Right lung (tissue), 5 donors: ENCODE data around the gene KCNIP1. TPM values are rescaled to one million over a fixed set of nuclear protein-coding genes. Genes with fewer than 3 reads are reported as not detected.
"Not testable (repeated sequence)": the region's sequence is repeated elsewhere in the genome, so short reads cannot be mapped to it uniquely, and the experiment has no call there.

Source experiments
- DNase-seq, 2 donors: peaks; one replicate each; pipeline ENCODE4 v3.0.0-alpha.2; 2013
- polyA plus RNA-seq, 5 donors: library from polyadenylated mRNA; unstranded; fragments of 120-200 nt; gene quantifications; one replicate each; pipeline versions ENCODE4 v1.2.1 to v1.2.3, GENCODE V29; 2013; ENCODE audit warnings: inconsistent platforms in 1 of 5, low replicate concordance in 1 of 5; ENCODE audit not compliant: insufficient read length in 5 of 5, insufficient read depth in 1 of 5

The KCNIP1 gene
- polyA plus RNA-seq, 5 donors, result 3.0 to 3.4 (median 3.3) TPM

DNA sequence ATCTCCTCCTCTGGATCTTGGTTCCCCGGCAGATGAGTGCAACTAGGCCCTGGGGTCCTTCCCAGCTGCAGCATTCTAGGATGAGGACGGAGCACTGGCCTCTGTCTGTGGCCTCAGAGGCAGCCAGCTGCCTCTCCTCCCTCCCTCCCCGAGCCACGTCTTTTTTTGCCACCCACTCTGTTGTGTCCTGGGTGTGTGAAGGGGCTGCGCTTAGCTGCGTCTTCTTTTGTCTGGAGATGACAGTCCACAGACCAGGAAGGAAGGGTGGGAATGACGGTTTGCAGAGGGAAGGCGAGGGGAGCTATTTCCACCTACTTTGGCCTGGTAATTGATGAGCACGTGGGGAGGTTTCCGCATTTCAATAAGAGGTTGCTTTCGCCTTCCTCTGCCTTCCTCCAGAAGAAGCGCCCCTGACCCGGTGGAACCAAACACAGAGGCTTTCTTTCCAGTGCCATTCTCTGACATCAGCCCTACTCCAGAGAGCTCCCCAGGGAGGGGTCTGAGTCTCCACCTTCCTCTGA is 245.2 kb downstream of the KCNIP1 start:
- DNase-seq, result no peak

DNA sequence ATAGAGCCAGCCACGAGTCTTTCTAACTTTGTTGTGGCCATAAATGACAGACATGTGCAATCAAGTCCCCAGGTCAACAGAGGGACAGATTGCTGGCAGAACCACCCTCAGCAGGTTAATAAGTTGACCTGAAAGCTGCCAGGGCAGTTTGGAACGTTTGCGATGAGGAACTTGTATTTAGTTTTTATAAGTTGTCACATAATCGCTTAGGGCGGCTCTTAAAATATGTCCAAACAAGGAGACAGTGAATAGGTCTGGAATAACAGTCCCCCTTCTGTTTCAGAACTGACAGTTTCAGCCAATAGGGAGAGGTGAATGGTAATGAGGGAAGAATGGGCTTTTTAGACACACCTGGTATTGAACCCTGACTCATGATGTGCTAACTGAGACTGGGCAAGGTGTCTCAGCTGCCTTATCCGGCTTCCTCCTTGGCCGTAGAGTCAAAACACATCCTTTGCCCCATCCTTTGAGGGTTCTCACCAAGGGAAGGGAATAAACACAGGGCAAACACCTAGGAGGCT is 246.2 kb downstream of the KCNIP1 start:
- no peak for DNase-seq

DNA sequence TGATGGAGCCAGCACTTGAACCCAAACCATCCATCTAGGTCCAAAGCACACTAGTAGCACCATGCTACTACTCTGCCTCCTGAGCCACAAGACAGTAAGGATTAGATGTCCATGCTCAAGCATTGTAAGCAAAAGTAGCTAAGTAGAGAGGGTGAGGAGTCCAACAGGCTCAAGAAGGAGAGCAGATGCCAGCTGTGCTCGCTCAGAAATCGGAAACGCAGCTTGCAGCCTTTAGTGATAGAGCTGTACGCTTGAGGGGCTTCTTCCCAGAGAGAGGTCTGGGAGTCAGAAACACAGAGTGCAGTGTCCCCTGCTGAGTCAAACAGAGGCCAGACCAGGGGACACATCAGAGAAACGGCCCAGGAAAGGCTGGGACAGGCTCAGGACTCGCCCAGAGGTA is 247.0 kb downstream of the KCNIP1 start:
- no peak for DNase-seq

DNA sequence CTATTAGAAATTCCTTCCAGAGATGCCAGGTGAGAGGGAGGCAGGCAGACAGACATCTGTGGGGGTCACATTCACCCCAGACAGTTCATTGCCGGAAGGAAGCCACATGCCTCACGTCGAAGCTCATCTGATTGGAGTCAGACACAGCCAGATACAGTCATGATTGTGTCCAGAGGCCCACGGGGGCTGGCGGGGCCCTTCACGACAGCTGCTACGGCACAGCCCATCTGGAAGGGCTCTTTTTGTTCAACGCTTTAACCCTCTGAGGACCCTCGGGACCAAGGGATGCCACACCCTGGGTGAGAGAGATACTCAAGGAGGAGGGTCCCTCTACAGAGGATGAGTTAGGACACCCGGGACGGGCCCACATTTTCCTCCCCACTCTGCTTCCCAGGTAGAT is 247.8 kb downstream of the KCNIP1 start:
- no peak for DNase-seq

DNA sequence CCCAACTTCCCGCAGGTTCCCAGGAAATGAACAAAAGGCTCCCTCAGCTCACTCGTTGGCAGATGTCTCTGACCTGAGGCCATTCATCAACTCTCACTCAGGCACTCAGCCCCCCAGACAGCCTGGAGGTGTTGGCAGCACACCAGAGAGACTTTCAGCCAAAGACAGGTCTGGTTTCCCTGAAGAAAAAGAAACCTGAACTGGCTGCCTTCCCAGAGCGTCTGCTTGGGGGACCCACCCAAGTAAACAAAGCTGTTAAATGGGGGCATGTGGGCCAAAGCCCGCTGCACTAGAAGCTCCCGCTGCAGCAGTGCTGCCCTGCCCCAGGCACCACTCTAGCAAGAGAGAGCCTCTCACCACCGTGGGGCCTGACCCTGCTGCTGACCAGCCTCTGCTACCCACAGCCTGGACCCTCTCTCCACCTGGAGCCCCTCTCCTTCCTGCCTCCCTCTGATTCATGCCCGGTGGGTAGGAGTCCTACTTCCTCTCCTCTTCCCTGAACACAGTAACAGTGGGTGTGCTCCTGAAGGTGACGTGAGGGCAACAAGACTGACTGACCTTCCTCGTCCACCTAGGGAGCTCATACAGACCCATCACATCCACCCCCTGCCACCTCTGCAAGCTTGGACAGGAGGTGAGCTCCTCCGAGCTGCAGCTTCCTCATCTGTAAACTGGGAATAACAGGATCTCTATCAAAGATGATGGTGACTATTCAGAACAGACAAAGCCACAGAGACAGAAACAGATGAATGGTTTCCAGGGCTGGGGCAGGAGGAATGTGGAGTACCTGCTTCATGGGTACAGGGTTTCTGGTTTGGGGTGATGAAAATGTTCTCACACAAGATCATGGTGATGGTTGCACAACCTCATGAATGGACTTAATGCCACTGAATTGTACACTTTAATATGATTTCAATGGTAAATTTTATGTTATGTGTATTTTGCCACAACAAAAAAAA is 248.7 kb downstream of the KCNIP1 start:
- DNase-seq, result no peak

DNA sequence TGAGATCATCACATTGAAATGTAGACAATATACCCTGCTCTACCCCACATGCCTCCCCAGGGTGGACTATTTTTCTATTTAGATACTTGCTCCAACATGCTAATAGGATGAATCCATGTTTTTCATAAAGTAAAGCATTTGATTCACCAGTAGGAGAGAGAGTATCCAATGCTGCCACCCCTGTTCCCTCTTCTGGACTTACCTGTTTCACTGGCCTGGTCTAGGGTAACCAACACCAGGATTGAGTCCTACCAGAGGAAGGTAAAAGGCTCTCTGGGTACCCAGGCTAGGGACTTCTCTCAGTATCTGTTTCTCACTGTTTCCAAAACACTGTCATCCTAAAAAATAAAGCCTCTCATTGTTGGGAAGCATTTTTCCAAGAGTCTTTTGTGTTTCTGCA is 249.5 kb downstream of the KCNIP1 start:
- DNase-seq, result no peak

DNA sequence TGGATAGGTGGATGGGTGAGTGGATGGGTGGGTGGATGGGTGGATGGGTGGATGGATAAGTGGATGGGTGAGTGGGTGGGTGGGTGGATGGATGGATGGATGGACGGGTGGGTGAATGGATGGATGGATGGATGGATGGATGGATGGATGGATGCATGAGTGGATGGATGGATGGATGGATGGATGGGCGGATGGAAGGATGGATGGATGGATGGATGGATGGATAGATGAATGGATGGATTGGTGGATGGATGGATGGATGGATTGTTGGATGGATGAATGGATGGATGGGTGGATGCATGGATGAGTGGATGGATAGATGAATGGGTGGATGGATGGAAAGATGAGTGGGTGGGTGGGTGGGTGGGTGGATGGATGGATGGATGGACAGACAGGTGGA is 250.7 kb downstream of the KCNIP1 start:
- not testable (repeated sequence) for DNase-seq

DNA sequence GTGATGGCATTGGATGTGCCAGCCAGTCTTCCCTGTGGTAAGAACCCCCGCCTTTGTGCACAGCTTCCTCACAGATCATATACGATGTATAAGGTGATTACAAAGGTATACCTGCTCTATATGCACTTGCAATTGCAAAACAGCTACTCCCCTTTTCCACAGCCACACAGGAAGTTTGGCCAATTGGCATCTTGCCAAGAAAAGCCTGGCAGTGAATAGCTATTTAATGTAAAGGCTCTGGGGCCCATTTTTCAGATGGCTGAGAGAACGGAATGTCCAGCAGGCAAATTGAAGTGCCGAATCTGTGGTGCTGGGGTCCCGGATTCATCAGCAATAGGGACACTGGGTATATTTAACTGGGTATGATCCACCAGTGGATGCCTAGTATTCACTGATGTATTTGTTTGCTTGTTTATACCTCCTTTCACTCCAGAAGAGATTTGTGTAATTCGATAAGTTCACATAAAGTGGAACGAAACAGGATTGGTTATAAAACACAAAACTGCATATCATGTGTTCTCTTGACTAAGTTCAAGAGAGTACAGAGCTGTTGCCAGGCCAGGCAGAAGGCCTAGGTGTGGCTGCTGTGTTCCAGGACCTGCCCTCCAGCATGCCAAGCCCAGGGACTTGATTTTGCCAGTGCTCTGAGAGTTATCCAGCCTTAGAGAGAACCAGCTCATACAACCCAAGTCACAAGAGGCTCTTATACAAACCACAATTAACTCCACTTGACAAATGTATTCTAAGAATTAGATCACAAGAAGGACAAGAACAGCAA is 252.0 kb downstream of the KCNIP1 start:
- DNase-seq, result no peak

DNA sequence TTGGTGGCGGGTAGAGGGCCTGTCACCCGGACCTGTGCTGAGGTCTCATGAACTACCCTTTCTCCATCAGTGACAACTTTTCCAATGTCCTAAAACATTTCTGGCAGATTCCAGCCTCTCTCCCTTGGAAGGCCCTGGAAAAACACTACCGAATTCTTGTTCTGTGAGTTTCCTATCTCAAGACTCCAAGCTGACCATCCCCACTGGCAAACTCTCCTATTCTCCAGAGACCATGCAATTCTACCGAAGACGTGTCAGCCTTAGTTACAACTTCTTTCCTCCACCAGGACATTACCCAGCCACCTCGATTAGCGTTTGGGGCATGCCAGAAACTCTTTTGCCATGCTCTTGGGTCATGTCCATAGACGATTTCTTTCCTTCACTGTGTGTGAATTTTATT is 252.9 kb downstream of the KCNIP1 start:
- no peak for DNase-seq

DNA sequence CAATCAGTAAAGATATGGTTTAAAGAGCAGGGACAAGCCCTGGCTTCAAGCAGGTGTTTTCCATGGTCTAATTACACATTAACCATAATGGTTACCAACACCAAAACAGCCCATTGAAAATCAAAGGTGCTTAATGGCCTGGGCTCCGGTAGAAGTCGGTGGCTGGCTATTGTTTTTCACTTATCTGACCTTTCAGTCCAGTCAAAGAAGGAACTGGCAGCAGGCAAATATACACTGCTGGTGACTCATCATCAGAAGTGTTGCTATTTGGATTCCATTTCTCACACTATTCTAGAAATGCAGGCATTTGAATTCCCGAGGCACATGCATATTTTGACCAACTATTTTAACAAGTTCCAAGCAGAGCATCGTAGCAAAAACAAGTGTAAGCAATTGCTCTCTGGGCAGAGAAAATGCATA is 253.4 kb downstream of the KCNIP1 start:
- no peak for DNase-seq

DNA sequence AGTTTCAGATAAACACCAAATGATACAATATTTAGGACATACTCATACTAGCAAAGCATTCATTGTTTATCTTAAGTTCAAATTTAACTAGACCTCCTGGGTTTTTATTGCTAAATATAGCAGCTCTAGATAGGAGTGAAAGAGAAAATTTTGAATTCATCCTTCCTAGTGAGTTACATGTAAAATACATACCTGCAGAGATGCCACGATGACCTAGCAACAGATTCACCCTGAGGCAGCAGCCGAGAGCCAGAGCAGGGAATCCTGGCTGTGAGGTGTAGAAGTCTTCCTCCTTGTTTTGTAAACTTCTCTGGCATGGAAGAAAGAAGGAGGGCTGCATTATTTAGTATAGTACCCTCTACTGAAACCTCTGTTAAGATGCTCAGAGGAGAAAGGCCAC is 253.8 kb downstream of the KCNIP1 start:
- no peak for DNase-seq

DNA sequence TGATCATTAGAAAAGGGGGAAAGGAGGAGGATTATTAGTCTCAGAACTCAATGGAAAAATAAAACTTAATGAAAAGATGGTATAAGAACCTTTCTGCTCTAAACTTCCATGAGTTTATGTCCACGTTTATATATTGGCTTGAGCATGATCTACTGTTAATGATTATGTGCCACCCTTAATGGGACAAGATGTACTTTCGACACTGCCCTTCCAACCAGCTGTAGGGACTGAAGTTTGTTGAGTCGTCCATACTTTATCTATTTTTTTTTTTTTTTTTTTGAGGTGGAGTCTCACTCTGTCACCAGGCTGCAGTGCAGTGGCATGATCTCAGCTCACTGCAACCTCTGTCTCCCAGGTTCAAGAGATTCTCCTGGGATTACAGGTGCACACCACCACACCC is 254.7 kb downstream of the KCNIP1 start:
- no peak for DNase-seq

DNA sequence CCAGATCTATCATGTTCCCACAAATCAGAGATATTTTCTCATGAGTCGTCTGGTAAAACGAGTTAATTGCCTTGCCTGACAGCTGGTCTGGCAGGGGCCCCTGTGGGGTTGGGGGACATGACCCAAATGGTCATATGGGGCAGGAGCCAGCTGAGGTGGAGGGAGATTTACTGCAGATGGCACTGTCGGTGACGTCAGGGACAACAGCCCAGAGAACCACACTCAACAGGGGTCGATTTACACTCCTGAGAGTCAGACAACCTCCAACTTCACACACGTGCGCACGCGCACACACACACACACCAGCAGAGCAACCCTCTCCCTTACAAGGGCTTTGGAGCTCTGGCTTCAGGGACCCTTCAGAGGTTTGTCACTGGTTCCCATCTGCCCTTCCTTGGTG is 256.3 kb downstream of the KCNIP1 start:
- no peak for DNase-seq

DNA sequence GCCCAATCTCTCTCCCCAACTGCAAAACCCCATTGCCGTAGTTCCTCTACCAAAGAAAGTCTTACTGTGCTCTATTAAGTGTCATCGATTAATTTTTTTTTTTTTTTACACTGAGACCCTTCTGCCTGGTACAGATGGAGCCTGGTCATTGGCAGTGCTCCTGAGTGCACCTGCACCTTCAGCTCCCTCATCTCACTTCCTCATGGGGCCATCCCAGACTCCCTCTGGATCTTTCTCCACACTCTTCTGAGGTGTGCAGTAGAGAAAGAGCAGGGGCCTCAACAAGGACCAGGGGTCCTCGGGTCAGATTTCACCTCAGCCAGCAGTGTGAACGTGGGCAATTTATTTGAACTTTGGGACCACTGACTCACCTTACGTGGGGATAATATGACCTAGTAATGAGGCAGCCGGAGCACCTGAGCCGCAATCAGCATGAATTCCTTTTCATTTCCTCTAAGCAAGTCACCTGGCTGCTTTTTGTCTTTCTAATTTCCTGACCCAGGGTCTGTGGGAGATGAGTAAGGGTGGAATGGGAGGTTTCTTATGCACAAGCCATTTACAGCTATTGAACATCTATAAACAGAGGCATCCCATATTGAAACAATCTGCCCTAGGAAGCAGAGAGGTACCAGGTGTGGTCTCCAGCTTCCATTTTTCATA is 257.4 kb downstream of the KCNIP1 start:
- DNase-seq, result no peak

DNA sequence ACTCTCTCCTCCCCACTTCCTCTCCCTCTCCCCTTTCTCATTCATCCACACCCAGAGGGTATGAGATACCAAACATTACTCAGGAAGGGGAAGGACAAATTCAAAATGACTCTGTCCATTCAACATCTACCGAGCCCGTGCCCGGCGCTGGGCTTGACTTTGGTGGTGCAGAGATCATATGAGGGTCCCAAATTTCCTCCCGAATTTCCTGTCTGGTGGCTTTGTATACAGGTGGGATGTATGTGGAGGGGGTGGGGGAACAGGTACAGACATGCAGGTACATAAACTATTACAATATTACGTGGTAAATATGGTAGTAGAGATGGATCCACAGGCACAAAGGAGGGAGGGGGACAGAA is 257.9 kb downstream of the KCNIP1 start:
- no peak for DNase-seq

DNA sequence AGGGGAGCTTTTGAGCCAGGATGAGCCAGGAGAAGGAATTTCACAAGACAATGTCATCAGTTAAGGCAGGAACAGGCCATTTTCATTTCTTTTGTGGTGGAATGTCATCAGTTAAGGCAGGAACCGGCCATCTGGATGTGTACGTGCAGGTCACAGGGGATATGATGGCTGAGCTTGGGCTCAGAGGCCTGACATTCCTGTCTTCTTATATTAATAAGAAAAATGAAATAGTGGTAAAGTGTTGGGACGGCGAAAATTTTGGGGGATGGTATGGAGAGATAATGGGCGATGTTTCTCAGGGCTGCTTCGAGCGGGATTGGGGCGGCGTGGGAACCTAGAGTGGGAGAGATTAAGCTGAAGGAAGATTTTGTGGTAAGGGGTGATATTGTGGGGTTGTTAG is 258.5 kb downstream of the KCNIP1 start:
- DNase-seq, result not testable (repeated sequence)

DNA sequence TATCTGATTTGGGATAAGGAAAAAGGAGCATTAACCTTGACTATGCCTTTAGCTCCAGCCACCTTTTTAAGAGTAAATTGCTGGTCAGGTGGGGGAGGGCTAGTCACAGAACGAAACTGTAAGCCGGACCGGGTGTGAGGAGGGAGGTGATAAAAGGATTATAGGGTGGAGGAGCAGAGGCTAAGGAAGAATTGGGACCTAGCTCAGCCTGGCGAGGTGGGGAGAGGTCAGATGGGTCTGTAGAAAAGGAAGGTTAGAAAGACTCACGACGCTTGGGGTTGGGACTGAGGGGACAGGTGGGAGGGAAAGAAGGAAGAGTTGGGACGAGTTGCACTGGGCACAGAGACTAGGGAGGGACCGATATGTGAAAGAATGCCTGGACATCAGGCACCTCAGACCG is 262.0 kb downstream of the KCNIP1 start:
- not testable (repeated sequence) for DNase-seq

DNA sequence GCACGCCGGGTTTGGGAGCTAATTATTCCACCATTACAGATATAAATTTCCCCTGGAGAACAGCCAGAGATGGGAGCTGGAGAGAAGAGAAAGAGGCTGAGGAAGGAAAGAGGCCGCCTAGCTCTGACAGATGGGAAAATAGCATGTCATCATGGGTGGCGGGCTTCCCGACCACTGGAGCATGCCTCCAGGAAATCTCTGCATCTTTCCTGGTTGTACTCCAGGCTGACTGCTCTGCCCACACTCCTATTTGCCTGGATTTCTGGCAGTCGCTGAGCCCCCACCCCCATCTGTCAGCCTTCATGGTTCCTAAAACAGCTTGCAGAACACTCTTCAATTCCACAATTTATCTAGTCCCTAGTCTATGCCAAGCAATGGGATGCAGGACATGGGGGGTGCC is 265.4 kb downstream of the KCNIP1 start:
- DNase-seq, result no peak

DNA sequence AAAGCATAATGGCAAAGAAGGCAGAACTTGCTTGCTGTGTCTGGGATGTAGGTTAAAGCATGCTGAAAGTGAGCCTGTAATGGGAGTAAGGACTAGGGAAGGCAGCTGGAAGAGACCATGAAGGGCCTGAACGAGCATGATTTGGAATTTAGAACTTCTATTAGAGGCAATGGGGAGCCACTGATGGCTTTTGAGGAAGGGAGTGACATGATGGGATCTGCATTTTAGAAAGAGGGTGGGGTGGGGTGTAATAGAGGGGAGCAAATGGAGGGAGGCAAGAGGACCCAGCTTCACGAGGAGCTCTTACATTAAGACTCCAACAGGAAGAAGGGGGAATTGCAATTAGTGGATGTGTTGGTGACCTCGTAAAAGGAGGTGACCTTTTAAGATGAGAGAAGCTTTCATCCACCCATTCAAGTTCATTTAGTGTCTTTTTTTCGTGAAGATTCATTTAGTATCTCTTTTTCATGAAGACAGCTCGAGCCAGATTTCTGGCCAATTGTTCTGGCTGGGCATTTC is 266.1 kb downstream of the KCNIP1 start:
- DNase-seq, result no peak

DNA sequence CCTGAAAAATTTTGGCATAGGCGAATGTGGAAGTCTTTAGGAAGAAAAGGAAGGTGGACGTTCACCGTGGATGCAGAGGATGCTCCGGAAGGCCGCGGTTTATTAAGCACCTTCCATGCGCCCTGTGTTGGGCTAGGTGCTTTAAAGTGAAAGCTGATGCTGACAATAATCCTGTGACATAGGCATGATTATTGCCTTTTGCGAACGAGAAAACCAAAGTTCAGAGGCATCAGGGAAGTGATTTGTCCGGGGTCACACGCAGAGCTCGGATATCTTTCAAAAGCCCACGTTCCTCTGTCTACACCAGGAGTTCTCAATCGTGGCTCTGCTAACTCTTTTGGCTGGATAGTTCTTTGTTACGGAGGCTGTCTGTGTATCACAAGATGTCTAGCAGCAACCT is 267.7 kb downstream of the KCNIP1 start:
- no peak for DNase-seq
